Lower leg skin (tissue), 4 donors: ENCODE results near the gene TTLL5. TPM values are rescaled to one million over a fixed set of nuclear protein-coding genes. Genes with fewer than 3 reads are reported as not detected.

ENCODE experiments used
- DNase-seq, 2 donors: peaks; one replicate each; pipeline ENCODE4 v3.0.0-alpha.2; 2019; ENCODE audit warnings: low spot score in 2 of 2
- H3K4me3 ChIP-seq: fragments of 200-600 bp; sonication (generic); 2 replicates; pipeline ENCODE4 v1.5.1; 2017; ENCODE audit warnings: mild to moderate bottlenecking, low read depth; ENCODE audit not compliant: poor library complexity, severe bottlenecking
- CTCF ChIP-seq, 3 donors: fragments of 450-650 bp; IDR thresholded peaks; one replicate each; pipeline ENCODE4 v1.5.1; 2016; ENCODE audit warnings: antibody characterized with exemption in 3 of 3, mild to moderate bottlenecking in 3 of 3, moderate library complexity in 2 of 3
- POLR2A ChIP-seq, 2 donors: fragments of 450-650 bp; IDR thresholded peaks; one replicate each; pipeline ENCODE4 v1.6.1; 2016 to 2017; ENCODE audit warnings: antibody characterized with exemption in 2 of 2, mild to moderate bottlenecking in 1 of 2, moderate library complexity in 1 of 2
- WGBS, 2 donors: methylation state at CpG; one replicate each; pipeline ENCODE4 v1.1.5; 2018; 5-methylcytosine and 5-hydroxymethylcytosine counted together
- intact Hi-C: fragments of 100-400 bp; cut with DNase I; formaldehyde crosslinking; loops from one replicate; pipeline ENCODE4 v1.15.0; 2023; ENCODE audit warnings: low total_unique reads
- total RNA-seq, 4 donors: library from RNA; depleted of rRNA; stranded (reverse); fragments of >200 nt; gene quantifications; one replicate each; pipeline ENCODE4 v1.1.0, GENCODE V29; 2016

Gene TTLL5
- total RNA-seq, 4 donors from 2014 or later: 16.5 to 31.1 (median 18.4) TPM

- H3K4me3 ChIP-seq: no peak overlapping the region
- no peak for TF ChIP-seq POLR2A (IDR thresholded peaks at IDR 0.05)
- no peak for TF ChIP-seq CTCF (IDR thresholded peaks at IDR 0.05)
- DNase-seq: no peak
- 65 to 99% methylated on average over 3 of the region's 3 CpGs for WGBS, 2 donors
- intact Hi-C loops: no loop called here
Measured at GRCh38 chr14:75734854-75735253, 73.8 kb downstream of the TTLL5 start.

GRCh38 chr14:75736845-75737485 is 75.9 kb downstream of the TTLL5 start:
- no peak for TF ChIP-seq POLR2A (IDR thresholded peaks at IDR 0.05)
- no peak overlapping the region for H3K4me3 ChIP-seq
- intact Hi-C loops: no loop called here
- no peak for DNase-seq

- intact Hi-C loops: no loop called here
- WGBS, 2 donors: 74 to 78% methylated on average over 3 of the region's 3 CpGs
- H3K4me3 ChIP-seq: no peak overlapping the region
- no peak for TF ChIP-seq POLR2A (IDR thresholded peaks at IDR 0.05)
- no peak for TF ChIP-seq CTCF (IDR thresholded peaks at IDR 0.05)
- no peak for DNase-seq
Measured at GRCh38 chr14:75738192-75738591, 77.1 kb downstream of the TTLL5 start.

- TF ChIP-seq POLR2A (IDR thresholded peaks at IDR 0.05) (no peak), CTCF (IDR thresholded peaks at IDR 0.05) (no peak)
- intact Hi-C loops: no loop called here
- 79 to 81% methylated on average over 2 of the region's 2 CpGs for WGBS, 2 donors
Measured at GRCh38 chr14:75742867-75743266, 81.8 kb downstream of the TTLL5 start.

GRCh38 chr14:75747899-75748298 is 86.9 kb downstream of the TTLL5 start:
- H3K4me3 ChIP-seq: no peak overlapping the region
- 77 to 80% methylated on average over 2 of the region's 2 CpGs for WGBS, 2 donors
- intact Hi-C loops: no loop called here
- no peak for TF ChIP-seq CTCF (IDR thresholded peaks at IDR 0.05)
- TF ChIP-seq POLR2A (IDR thresholded peaks at IDR 0.05): no peak
- DNase-seq: no peak

More at GRCh38 chr14:75742867-75743266, 81.8 kb downstream of the TTLL5 start:
- DNase-seq: no peak
- no peak overlapping the region for H3K4me3 ChIP-seq

DNA sequence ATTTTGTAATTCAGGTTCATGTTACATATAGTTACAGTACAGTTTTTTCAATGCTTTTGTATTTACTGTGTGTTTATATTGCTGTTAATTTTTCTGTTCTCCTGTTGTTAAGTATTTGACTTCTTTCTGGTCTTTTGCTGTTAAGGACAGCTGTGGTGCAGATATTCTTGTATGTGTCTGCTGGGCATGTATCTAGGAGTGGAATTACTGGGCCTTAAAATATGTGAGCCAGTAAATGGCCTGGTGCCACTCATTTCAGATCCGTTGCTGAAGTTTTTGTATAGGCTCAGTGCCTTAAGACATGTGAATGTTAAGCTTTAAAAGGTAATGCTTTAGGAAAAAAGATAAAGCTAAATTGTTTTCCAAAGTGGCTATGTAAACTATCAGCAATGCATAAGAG is 87.3 kb downstream of the TTLL5 start:
- no peak for DNase-seq
- H3K4me3 ChIP-seq: no peak overlapping the region
- no peak for TF ChIP-seq POLR2A (IDR thresholded peaks at IDR 0.05)
- TF ChIP-seq CTCF (IDR thresholded peaks at IDR 0.05): no peak
- intact Hi-C loops: no loop called here
- 53 to 75% methylated on average over 1 of the region's 1 CpG for WGBS, 2 donors
